IMR-90 (cell line): ENCODE results near the gene PEX14. TPM values are rescaled to one million over a fixed set of nuclear protein-coding genes. Genes with fewer than 3 reads are reported as not detected.

Source experiments
- ATAC-seq: fragments of 200-7000 bp; cut with Tn5 transposase; 2 replicates; pipeline ENCODE4 v1.9.1; 2020; ENCODE audit warnings: low read depth, mild to moderate bottlenecking, moderate library complexity
- BruUV-seq: library from RNA; stranded (reverse); fragments of 400-500 nt; replicated peaks from 2 replicates; lab custom pipeline; 2021; lab: Mats Ljungman, UMichigan
- CTCF ChIA-PET: fragments of 300-600 bp; formaldehyde crosslinking; extraction: SDS; loops from one replicate; lab custom pipeline; 2021; ENCODE audit warnings: antibody characterized with exemption; lab: Yijun Ruan, JAX
- POLR2A ChIA-PET: fragments of 300-600 bp; sonication (Branson Sonifier 250); formaldehyde crosslinking; loops from one replicate; lab custom pipeline; 2022; ENCODE audit warnings: antibody characterized with exemption; ENCODE audit not compliant: unreplicated experiment; lab: Charles Lee
- DNase-seq: peaks from one replicate; pipeline ENCODE4 v3.0.0; 2013
- H2AFZ ChIP-seq: replicated peaks from 2 replicates; pipeline ENCODE3; 2013; ENCODE audit warnings: low read length, mild to moderate bottlenecking; ENCODE audit not compliant: poor library complexity
- H2AK5ac ChIP-seq: 2 replicates; pipeline ENCODE4 v1.6.1; 2013; ENCODE audit warnings: low read depth, low read length, inconsistent platforms
- H2AK9ac ChIP-seq: replicated peaks from 2 replicates; pipeline ENCODE3; 2013; ENCODE audit warnings: mild to moderate bottlenecking, low read depth, low read length, moderate library complexity; ENCODE audit not compliant: poor library complexity
- H2BK120ac ChIP-seq: 2 replicates; pipeline ENCODE4 v1.6.1; 2013; ENCODE audit warnings: low read depth, low read length, inconsistent platforms
- H2BK15ac ChIP-seq: 3 replicates; pipeline ENCODE4 v1.6.1; 2013; ENCODE audit warnings: low read depth, low read length, inconsistent platforms
- H2BK20ac ChIP-seq: 2 replicates; pipeline ENCODE4 v1.6.1; 2013; ENCODE audit warnings: low read depth, mild to moderate bottlenecking, inconsistent platforms, low read length, moderate library complexity
- H2BK5ac ChIP-seq: 2 replicates; pipeline ENCODE4 v1.6.1; 2013; ENCODE audit warnings: mild to moderate bottlenecking, low read depth, low read length, inconsistent platforms; ENCODE audit not compliant: poor library complexity, severe bottlenecking
- H3K14ac ChIP-seq: replicated peaks from 2 replicates; pipeline ENCODE4 v1.6.1; 2013; ENCODE audit warnings: low read depth, low read length, inconsistent platforms
- H3K18ac ChIP-seq: 2 replicates; pipeline ENCODE4 v1.6.1; 2013; ENCODE audit warnings: low read depth, low read length, control low read depth
- H3K23ac ChIP-seq: 2 replicates; pipeline ENCODE4 v1.6.1; 2013; ENCODE audit warnings: low read depth, low read length, inconsistent platforms
- H3K27ac ChIP-seq: 2 replicates; pipeline ENCODE4 v1.5.1; 2013; ENCODE audit warnings: mild to moderate bottlenecking, control low read depth, low read length; ENCODE audit not compliant: insufficient read depth
- H3K27me3 ChIP-seq: 2 replicates; pipeline ENCODE4 v1.6.1; 2013; ENCODE audit warnings: low read length; ENCODE audit not compliant: control insufficient read depth, insufficient read depth
- H3K36me3 ChIP-seq: 2 replicates; pipeline ENCODE4 v1.6.1; 2013; ENCODE audit warnings: low read length, mixed read lengths; ENCODE audit not compliant: control insufficient read depth, insufficient read depth
- H3K4ac ChIP-seq: 2 replicates; pipeline ENCODE4 v1.6.1; 2013; ENCODE audit warnings: low read depth, low read length, inconsistent platforms
- H3K4me1 ChIP-seq: 2 replicates; pipeline ENCODE4 v1.6.1; 2013; ENCODE audit warnings: low read length, mixed read lengths; ENCODE audit not compliant: control insufficient read depth, insufficient read depth
- H3K4me2 ChIP-seq: 2 replicates; pipeline ENCODE4 v1.6.1; 2013; ENCODE audit warnings: low read depth, mild to moderate bottlenecking, control low read depth, low read length, moderate library complexity
- H3K4me3 ChIP-seq: 2 replicates; pipeline ENCODE4 v1.5.1; 2013; ENCODE audit warnings: low read depth, mild to moderate bottlenecking, control low read depth, low read length, moderate library complexity; ENCODE audit not compliant: insufficient read depth
- H3K56ac ChIP-seq: 2 replicates; pipeline ENCODE4 v1.6.1; 2013; ENCODE audit warnings: low read length, inconsistent platforms; ENCODE audit not compliant: insufficient read depth; ENCODE audit errors: extremely low read depth
- H3K79me1 ChIP-seq, 2 experiments: 2 replicates each; pipeline ENCODE4 v1.6.1; 2013; ENCODE audit warnings: low read length in 2 of 2, inconsistent platforms in 1 of 2, low read depth in 1 of 2
- H3K9ac ChIP-seq: 2 replicates; pipeline ENCODE4 v1.6.1; 2013; ENCODE audit warnings: low read depth, low read length, control low read depth
- H3K9me1 ChIP-seq: 2 replicates; pipeline ENCODE4 v1.6.1; 2013; ENCODE audit warnings: low read length, inconsistent platforms; ENCODE audit not compliant: insufficient read depth
- H3K9me3 ChIP-seq: 2 replicates; pipeline ENCODE4 v1.6.1; 2013; ENCODE audit warnings: low read length; ENCODE audit not compliant: control insufficient read depth, insufficient read depth
- H4K20me1 ChIP-seq: 2 replicates; pipeline ENCODE4 v1.6.1; 2013; ENCODE audit warnings: low read length, inconsistent platforms; ENCODE audit not compliant: insufficient read depth
- H4K5ac ChIP-seq: 2 replicates; pipeline ENCODE4 v1.6.1; 2013; ENCODE audit warnings: mild to moderate bottlenecking, low read depth, low read length, control low read depth
- H4K8ac ChIP-seq, 2 experiments: 2 replicates each; pipeline ENCODE4 v1.6.1; 2013; ENCODE audit warnings: low read depth in 2 of 2, low read length in 2 of 2, control low read depth in 1 of 2, inconsistent platforms in 1 of 2
- H4K91ac ChIP-seq: 2 replicates; pipeline ENCODE4 v1.6.1; 2013; ENCODE audit warnings: low read depth, low read length, inconsistent platforms; ENCODE audit not compliant: insufficient read depth
- CHD1 ChIP-seq: IDR thresholded peaks from 2 replicates; pipeline ENCODE4 v1.6.1; 2012; ENCODE audit warnings: low read depth, low read length, improper control_type of control experiment
- SMC3 ChIP-seq: fragments of 150-350 bp; IDR thresholded peaks from 2 replicates; pipeline ENCODE4 v1.6.1; 2016; ENCODE audit warnings: low read depth, mild to moderate bottlenecking, antibody characterized with exemption, low read length, moderate library complexity
- WGBS, 2 experiments: methylation state at CpG; one replicate each; pipeline versions ENCODE4 v1.1.5 to v1.1.7; 2013; ENCODE audit warnings: missing lambda C conversion rate in 2 of 2; ENCODE audit not compliant: insufficient read length in 1 of 2; ENCODE audit errors: extremely low coverage in 2 of 2; 5-methylcytosine and 5-hydroxymethylcytosine counted together
- dilution Hi-C: fragments of 300-500 bp; cut with HindIII; formaldehyde crosslinking; loops from one replicate; pipeline ENCODE4 v1.14.3; 2018; ENCODE audit warnings: low sequenced_read_pairs; ENCODE audit not compliant: unreplicated experiment
- in situ Hi-C: fragments of 300-500 bp; cut with MboI; formaldehyde crosslinking; loops from 3 replicates; pipeline ENCODE4 v1.14.3; 2019; ENCODE audit warnings: low sequenced_read_pairs, inconsistent platforms, mixed read lengths
- intact Hi-C: fragments of 100-400 bp; cut with micrococcal nuclease; formaldehyde crosslinking; loops from 2 replicates; pipeline ENCODE4 v1.10.0; 2022
- polyA plus RNA-seq, 3 experiments: library from polyadenylated mRNA; depleted of rRNA; stranded (reverse); fragments of >200 nt; gene quantifications; 2 replicates each; pipeline ENCODE4 v1.2.3, GENCODE V29; 2012; ENCODE audit warnings: low replicate concordance in 1 of 3
- total RNA-seq: library from RNA; depleted of rRNA; stranded (reverse); fragments of >200 nt; gene quantifications from 2 replicates; pipeline ENCODE4 v1.2.3, GENCODE V29; 2012
- TF ChIP-seq, protein P1 (sequence below): conservative IDR thresholded peaks from 2 replicates; pipeline ENCODE4 v1.5.1; 2012; ENCODE audit warnings: mild to moderate bottlenecking, low read depth, low read length, improper control_type of control experiment
- TF ChIP-seq, protein P2 (sequence below): fragments of 150-350 bp; IDR thresholded peaks from 2 replicates; pipeline ENCODE4 v1.6.1; 2016; ENCODE audit warnings: low read depth, mild to moderate bottlenecking, low read length, moderate library complexity, borderline replicate concordance

Gene PEX14
- total and polyA plus RNA-seq, 2 of the 4 experiments (the other 2 are of a cell fraction) = 9.5 to 22.5 TPM

DNA sequence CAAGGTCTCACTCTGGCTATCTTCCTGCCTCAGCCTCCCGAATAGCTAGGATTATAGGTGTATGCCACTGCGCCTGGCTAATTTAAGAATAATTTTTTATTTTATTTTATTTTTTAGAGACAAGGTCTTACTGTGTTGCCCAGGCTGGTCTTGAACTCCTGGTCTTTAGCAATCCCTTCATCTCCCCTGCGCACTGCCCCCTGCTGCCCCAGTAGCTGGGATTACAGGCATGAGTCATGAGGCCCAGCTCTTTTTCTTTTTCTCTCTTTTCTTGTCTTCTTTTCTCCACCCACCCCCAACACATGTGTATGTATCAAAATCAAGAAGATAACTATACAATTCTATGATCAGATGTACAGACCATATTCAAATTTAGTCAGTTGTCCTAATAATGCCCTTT, 87.2 kb downstream of the PEX14 start:
- Histone ChIP-seq H3K14ac (no peak overlapping the region), H3K18ac (no peak overlapping the region; the same call in 1 of the 2 replicates), H3K4me2 (no peak overlapping the region), H4K20me1 (no peaks in the 10 kb centered on the region), H3K4ac (no peak overlapping the region), H2AK5ac (no peak overlapping the region), H3K79me1 (peaks cover 6 to 7% of the 10 kb centered on the region in 2 experiments; a peak in 3 of 4 replicates), H2AFZ (no peak overlapping the region), H3K9me3 (peaks cover 4% of the 10 kb centered on the region; the same call in 1 of the 2 replicates), H3K9me1 (peaks cover 2% of the 10 kb centered on the region; the same call in 1 of the 2 replicates), H3K56ac (no peak overlapping the region), H3K9ac (no peak overlapping the region), H4K5ac (no peak overlapping the region), H3K36me3 (no peaks in the 10 kb centered on the region), H3K23ac (no peak overlapping the region), H2BK15ac (no peak overlapping the region), H2BK20ac (no peak overlapping the region), H3K4me1 (peaks cover 2% of the 10 kb centered on the region; the same call in 1 of the 2 replicates), H3K4me3 (no peak overlapping the region), H2BK120ac (no peak overlapping the region), H3K27ac (no peak overlapping the region), H3K27me3 (no peaks in the 10 kb centered on the region), H2AK9ac (no peak overlapping the region), H4K91ac (no peak overlapping the region), H2BK5ac (no peak overlapping the region), H4K8ac (no peak overlapping the region)
- TF ChIP-seq SMC3 (no peak), CHD1 (no peak)
- TF ChIP-seq, protein P1, sequence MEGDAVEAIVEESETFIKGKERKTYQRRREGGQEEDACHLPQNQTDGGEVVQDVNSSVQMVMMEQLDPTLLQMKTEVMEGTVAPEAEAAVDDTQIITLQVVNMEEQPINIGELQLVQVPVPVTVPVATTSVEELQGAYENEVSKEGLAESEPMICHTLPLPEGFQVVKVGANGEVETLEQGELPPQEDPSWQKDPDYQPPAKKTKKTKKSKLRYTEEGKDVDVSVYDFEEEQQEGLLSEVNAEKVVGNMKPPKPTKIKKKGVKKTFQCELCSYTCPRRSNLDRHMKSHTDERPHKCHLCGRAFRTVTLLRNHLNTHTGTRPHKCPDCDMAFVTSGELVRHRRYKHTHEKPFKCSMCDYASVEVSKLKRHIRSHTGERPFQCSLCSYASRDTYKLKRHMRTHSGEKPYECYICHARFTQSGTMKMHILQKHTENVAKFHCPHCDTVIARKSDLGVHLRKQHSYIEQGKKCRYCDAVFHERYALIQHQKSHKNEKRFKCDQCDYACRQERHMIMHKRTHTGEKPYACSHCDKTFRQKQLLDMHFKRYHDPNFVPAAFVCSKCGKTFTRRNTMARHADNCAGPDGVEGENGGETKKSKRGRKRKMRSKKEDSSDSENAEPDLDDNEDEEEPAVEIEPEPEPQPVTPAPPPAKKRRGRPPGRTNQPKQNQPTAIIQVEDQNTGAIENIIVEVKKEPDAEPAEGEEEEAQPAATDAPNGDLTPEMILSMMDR = peak; percentile 31; the same call in 1 of the 2 replicates
- TF ChIP-seq, protein P2, sequence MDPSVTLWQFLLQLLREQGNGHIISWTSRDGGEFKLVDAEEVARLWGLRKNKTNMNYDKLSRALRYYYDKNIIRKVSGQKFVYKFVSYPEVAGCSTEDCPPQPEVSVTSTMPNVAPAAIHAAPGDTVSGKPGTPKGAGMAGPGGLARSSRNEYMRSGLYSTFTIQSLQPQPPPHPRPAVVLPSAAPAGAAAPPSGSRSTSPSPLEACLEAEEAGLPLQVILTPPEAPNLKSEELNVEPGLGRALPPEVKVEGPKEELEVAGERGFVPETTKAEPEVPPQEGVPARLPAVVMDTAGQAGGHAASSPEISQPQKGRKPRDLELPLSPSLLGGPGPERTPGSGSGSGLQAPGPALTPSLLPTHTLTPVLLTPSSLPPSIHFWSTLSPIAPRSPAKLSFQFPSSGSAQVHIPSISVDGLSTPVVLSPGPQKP = no peak
- dilution Hi-C loops (no loop called here), intact Hi-C loops (no loop called here), in situ Hi-C loops (no loop called here)
- BruUV-seq = no TSS peak
- WGBS, 2 experiments = 83% methylated on average over 1 of the region's 3 CpGs; no CpG with 5 or more reads in 1 of the 2 experiments
- DNase-seq (no peak), ATAC-seq (no peak)
- POLR2A ChIA-PET = no interaction called here
- CTCF ChIA-PET = interaction anchor here (1.5 kb wide), 1 partner anchor 23 kb away, joined by 4 read pairs; no protein-coding TSS in a partner anchor
